Measurements from ENCODE around the gene TERF2IP. TPM values are rescaled to one million over a fixed set of nuclear protein-coding genes. Genes with fewer than 3 reads are reported as not detected.
A peak's percentile ranks its signal among the peaks of the same experiment; 100 is the strongest.

The TERF2IP gene
- total and polyA plus RNA-seq, 9 of the 15 experiments (the other 6 are each of a cell fraction or from before 2014, with no cell fraction given), result 14.5 to 64.2 (median 47.0) TPM

DNA sequence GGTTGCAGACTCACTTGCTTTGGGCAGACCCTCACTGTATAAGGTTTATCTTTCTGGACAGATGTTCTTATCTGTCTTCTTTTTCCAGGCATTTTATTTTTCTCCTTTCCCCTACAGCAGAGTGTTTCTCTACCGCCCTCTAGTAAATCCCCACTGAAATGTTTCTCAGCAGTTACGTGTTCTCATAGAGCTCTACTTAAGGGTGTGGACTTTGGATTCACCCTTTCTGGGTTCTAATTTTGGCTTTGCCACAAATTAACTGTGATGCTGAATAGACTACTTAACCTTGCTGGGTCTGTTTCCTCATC, 26.4 kb upstream of the TERF2IP start (continued):
- TF ChIP-seq, protein P1, sequence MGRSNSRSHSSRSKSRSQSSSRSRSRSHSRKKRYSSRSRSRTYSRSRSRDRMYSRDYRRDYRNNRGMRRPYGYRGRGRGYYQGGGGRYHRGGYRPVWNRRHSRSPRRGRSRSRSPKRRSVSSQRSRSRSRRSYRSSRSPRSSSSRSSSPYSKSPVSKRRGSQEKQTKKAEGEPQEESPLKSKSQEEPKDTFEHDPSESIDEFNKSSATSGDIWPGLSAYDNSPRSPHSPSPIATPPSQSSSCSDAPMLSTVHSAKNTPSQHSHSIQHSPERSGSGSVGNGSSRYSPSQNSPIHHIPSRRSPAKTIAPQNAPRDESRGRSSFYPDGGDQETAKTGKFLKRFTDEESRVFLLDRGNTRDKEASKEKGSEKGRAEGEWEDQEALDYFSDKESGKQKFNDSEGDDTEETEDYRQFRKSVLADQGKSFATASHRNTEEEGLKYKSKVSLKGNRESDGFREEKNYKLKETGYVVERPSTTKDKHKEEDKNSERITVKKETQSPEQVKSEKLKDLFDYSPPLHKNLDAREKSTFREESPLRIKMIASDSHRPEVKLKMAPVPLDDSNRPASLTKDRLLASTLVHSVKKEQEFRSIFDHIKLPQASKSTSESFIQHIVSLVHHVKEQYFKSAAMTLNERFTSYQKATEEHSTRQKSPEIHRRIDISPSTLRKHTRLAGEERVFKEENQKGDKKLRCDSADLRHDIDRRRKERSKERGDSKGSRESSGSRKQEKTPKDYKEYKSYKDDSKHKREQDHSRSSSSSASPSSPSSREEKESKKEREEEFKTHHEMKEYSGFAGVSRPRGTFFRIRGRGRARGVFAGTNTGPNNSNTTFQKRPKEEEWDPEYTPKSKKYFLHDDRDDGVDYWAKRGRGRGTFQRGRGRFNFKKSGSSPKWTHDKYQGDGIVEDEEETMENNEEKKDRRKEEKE (IDR thresholded peaks at IDR 0.05; ENCODE audit: borderline replicate concordance in 1 of 2, control insufficient read depth in 1 of 2, low read depth in 2 of 2, low read length in 1 of 2), result no peak
- TF ChIP-seq GATA2 (CRISPR knock-in tag; IDR thresholded peaks at IDR 0.05), result peak; percentile 67
- TF ChIP-seq NCOA6 (IDR thresholded peaks at IDR 0.05), result peak; percentile 21; the same call in 1 of the 2 replicates
- TF ChIP-seq SETDB1 (IDR thresholded peaks at IDR 0.05; ENCODE audit: low read length), result no peak
- TF ChIP-seq SUPT5H (IDR thresholded peaks at IDR 0.05), result no peak
- no peak for TF ChIP-seq ZNF263 (CRISPR knock-in tag; IDR thresholded peaks at IDR 0.05; ENCODE audit: borderline replicate concordance)
- TF ChIP-seq MCM3 (IDR thresholded peaks at IDR 0.05), result no peak
- no peak for TF ChIP-seq ZKSCAN8 (CRISPR knock-in tag; IDR thresholded peaks at IDR 0.05)
- no peak for TF ChIP-seq ASH1L (IDR thresholded peaks at IDR 0.05; ENCODE audit: borderline replicate concordance, low read depth, partially characterized antibody)
- TF ChIP-seq EP400 (IDR thresholded peaks at IDR 0.05), result peak; percentile 68; the same call in 1 of the 2 replicates
- no peak for TF ChIP-seq ZNF609 (CRISPR knock-in tag; IDR thresholded peaks at IDR 0.05; ENCODE audit: borderline replicate concordance)
- no peak for TF ChIP-seq SIN3B (IDR thresholded peaks at IDR 0.05; ENCODE audit: low read depth)
- TF ChIP-seq, protein P2, sequence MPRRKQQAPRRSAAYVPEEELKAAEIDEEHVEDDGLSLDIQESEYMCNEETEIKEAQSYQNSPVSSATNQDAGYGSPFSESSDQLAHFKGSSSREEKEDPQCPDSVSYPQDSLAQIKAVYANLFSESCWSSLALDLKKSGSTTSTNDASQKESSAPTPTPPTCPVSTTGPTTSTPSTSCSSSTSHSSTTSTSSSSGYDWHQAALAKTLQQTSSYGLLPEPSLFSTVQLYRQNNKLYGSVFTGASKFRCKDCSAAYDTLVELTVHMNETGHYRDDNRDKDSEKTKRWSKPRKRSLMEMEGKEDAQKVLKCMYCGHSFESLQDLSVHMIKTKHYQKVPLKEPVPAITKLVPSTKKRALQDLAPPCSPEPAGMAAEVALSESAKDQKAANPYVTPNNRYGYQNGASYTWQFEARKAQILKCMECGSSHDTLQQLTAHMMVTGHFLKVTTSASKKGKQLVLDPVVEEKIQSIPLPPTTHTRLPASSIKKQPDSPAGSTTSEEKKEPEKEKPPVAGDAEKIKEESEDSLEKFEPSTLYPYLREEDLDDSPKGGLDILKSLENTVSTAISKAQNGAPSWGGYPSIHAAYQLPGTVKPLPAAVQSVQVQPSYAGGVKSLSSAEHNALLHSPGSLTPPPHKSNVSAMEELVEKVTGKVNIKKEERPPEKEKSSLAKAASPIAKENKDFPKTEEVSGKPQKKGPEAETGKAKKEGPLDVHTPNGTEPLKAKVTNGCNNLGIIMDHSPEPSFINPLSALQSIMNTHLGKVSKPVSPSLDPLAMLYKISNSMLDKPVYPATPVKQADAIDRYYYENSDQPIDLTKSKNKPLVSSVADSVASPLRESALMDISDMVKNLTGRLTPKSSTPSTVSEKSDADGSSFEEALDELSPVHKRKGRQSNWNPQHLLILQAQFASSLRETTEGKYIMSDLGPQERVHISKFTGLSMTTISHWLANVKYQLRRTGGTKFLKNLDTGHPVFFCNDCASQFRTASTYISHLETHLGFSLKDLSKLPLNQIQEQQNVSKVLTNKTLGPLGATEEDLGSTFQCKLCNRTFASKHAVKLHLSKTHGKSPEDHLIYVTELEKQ (CRISPR knock-in tag; IDR thresholded peaks at IDR 0.05), result no peak
- peak; percentile 22 for TF ChIP-seq CXXC5 (CRISPR knock-in tag; IDR thresholded peaks at IDR 0.05)
- TF ChIP-seq SMARCC2 (IDR thresholded peaks at IDR 0.05; ENCODE audit: low read depth), result peak; percentile 81
- TF ChIP-seq, protein P3, sequence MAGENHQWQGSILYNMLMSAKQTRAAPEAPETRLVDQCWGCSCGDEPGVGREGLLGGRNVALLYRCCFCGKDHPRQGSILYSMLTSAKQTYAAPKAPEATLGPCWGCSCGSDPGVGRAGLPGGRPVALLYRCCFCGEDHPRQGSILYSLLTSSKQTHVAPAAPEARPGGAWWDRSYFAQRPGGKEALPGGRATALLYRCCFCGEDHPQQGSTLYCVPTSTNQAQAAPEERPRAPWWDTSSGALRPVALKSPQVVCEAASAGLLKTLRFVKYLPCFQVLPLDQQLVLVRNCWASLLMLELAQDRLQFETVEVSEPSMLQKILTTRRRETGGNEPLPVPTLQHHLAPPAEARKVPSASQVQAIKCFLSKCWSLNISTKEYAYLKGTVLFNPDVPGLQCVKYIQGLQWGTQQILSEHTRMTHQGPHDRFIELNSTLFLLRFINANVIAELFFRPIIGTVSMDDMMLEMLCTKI (IDR thresholded peaks at IDR 0.05; ENCODE audit: partially characterized antibody), result no peak
- no peak for TF ChIP-seq GTF2F1 (IDR thresholded peaks at IDR 0.05; ENCODE audit: low read depth, low read length)

All from K562 (cell line).